Activated CD4-positive, alpha-beta T cell treated with anti-CD3 and anti-CD28 coated beads, Interleukin-2, amount 50 U/mL, for 24 hours (primary cell): Measurements from ENCODE around the gene ERP44.
"Not testable (repeated sequence)": the region's sequence is repeated elsewhere in the genome, so short reads cannot be mapped to it uniquely, and the experiment has no call there.

Experiments used
- DNase-seq, 2 donors: peaks; one replicate each; pipeline ENCODE4 v3.0.0-alpha.2; 2020; ENCODE audit warnings: low read depth in 1 of 2, low spot score in 1 of 2

ERP44 gene

GRCh38 chr9:100013573-100013972 lies 85.2 kb downstream of the ERP44 start:
- no peak for DNase-seq

GRCh38 chr9:100012279-100012678 lies 86.5 kb downstream of the ERP44 start:
- DNase-seq: no peak

- DNase-seq: peak in 1 of 2 donors; percentile 50
These were observed 87.6 kb downstream of the ERP44 start for GRCh38 chr9:100011062-100011681.

- no peak for DNase-seq
These were observed 99.0 kb downstream of the ERP44 start for GRCh38 chr9:99999797-100000196.

- DNase-seq: no peak
These were observed 99.9 kb downstream of the ERP44 start for GRCh38 chr9:99998866-99999265.

- DNase-seq: no peak
These were observed 100.5 kb downstream of the ERP44 start for GRCh38 chr9:99998266-99998665.

- not testable (repeated sequence) for DNase-seq
These were observed 108.3 kb downstream of the ERP44 start for GRCh38 chr9:99990508-99990907.

GRCh38 chr9:99986642-99987041 lies 112.2 kb downstream of the ERP44 start:
- DNase-seq: no peak

- no peak for DNase-seq
These were observed 118.2 kb downstream of the ERP44 start for GRCh38 chr9:99980598-99980997.

- no peak for DNase-seq
These were observed 120.6 kb downstream of the ERP44 start for GRCh38 chr9:99978221-99978620.

- DNase-seq: no peak
These were observed 121.6 kb downstream of the ERP44 start for GRCh38 chr9:99977033-99977792.

- no peak for DNase-seq
These were observed 125.3 kb downstream of the ERP44 start for GRCh38 chr9:99973455-99973854.

- DNase-seq: no peak
These were observed 127.4 kb downstream of the ERP44 start for GRCh38 chr9:99971410-99971809.

- DNase-seq: no peak
These were observed 128.3 kb downstream of the ERP44 start for GRCh38 chr9:99970481-99970880.

GRCh38 chr9:99967457-99967856 lies 131.3 kb downstream of the ERP44 start:
- DNase-seq: no peak

GRCh38 chr9:99966716-99967115 lies 132.1 kb downstream of the ERP44 start:
- no peak for DNase-seq

GRCh38 chr9:99966001-99966400 lies 132.8 kb downstream of the ERP44 start:
- no peak for DNase-seq

GRCh38 chr9:99964336-99964735 lies 134.5 kb downstream of the ERP44 start:
- no peak for DNase-seq

- DNase-seq: no peak
These were observed 136.0 kb downstream of the ERP44 start for GRCh38 chr9:99962680-99963261.

GRCh38 chr9:99955606-99956005 lies 143.2 kb downstream of the ERP44 start:
- no peak for DNase-seq

GRCh38 chr9:99954819-99955218 lies 144.0 kb downstream of the ERP44 start:
- no peak for DNase-seq

GRCh38 chr9:99953861-99954507 lies 144.8 kb downstream of the ERP44 start:
- DNase-seq: no peak
